LNCaP clone FGC (cell line): ENCODE results near the gene KIFAP3.

ENCODE experiments used
- DNase-seq: peaks from one replicate; pipeline ENCODE4 v3.0.0-alpha.2; 2011; ENCODE audit warnings: low read depth
- H3K4me3 ChIP-seq: 2 replicates; pipeline ENCODE4 v1.5.1; 2011; ENCODE audit warnings: mild to moderate bottlenecking, low read depth, low read length, control low read depth
- CTCF ChIP-seq: IDR thresholded peaks from 2 replicates; pipeline ENCODE4 v1.5.1; 2012; ENCODE audit warnings: mild to moderate bottlenecking; ENCODE audit not compliant: control insufficient read depth, insufficient read depth; ENCODE audit errors: extremely low read depth

Gene KIFAP3

DNA sequence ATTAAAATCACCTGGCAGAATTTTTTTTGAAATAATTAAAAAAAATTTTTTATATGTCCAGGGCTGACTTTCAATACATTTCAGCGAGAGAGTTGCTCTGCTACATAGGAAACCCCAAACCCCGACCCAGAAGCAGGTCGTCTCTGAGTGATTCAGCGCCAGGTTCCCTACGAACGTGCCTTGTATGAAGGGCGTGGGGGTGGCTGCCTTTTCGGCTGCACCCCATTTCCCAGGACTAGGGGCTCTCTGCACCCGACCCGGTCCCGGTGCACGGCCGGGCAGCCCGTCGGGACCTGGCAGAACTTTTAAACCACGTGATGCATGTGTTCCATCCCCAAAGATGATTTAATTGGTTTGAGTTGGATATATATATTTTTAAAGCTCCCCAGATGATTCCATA lies 165.0 kb downstream of the KIFAP3 start:
- H3K4me3 ChIP-seq, result no peak overlapping the region
- no peak for TF ChIP-seq CTCF
- DNase-seq, result no peak

DNA sequence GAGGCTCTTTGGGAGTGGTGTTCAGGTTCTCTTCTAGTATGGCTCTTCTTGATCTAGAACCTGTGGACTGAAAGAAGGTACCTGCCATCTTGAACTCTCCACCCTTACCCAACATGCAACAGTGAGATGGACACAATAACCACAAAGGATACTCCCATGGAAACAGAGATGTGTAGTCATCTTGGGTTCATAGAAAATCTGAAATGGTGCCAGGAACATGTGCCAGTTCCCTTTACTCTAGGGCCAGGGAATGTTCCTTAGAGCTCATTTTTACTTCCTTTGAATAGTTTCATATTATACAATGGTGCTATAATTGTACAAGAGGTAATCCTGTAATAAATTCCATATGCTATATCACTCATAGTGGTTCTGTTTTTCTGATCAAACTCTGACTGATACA lies 167.6 kb downstream of the KIFAP3 start:
- DNase-seq, result no peak
- TF ChIP-seq CTCF, result no peak
- no peak overlapping the region for H3K4me3 ChIP-seq

GRCh38 chr1:169904834-169905233 lies 169.7 kb downstream of the KIFAP3 start:
- TF ChIP-seq CTCF, result no peak
- no peak for DNase-seq
- no peak overlapping the region for H3K4me3 ChIP-seq

GRCh38 chr1:169902751-169903150 lies 171.7 kb downstream of the KIFAP3 start:
- H3K4me3 ChIP-seq, result no peak overlapping the region
- no peak for TF ChIP-seq CTCF
- no peak for DNase-seq

DNA sequence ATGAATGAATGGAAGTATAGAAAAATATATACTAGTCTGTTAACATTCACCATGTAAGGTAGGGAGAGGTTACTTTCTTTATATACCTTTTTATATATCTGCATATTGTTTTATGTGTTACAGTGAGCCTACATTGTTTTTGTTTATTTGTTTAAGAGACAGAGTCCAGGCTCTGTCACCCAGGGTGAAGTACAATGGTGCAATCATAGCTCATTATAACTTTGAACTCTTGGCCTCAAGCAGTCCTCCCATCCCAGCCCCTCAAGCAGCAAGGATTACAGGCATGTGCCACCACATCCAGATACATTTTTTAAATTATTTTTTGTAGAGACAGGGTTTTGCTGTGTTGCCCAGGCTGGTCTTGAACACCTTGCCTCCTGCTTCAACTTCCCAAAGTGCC lies 173.4 kb downstream of the KIFAP3 start:
- H3K4me3 ChIP-seq, result no peak overlapping the region
- DNase-seq, result no peak
- no peak for TF ChIP-seq CTCF

GRCh38 chr1:169900571-169900970 lies 173.9 kb downstream of the KIFAP3 start:
- DNase-seq, result no peak
- no peak for TF ChIP-seq CTCF
- H3K4me3 ChIP-seq, result no peak overlapping the region

GRCh38 chr1:169899519-169900217 lies 174.8 kb downstream of the KIFAP3 start:
- no peak for TF ChIP-seq CTCF
- H3K4me3 ChIP-seq, result no peak overlapping the region
- no peak for DNase-seq
